GM19463 (cell line): ENCODE data around the gene XPO5.

Experiments
- ATAC-seq: cut with Tn5 transposase; IDR thresholded peaks from one replicate; pipeline ENCODE4 v1.9.1; 2021; ENCODE audit warnings: mild to moderate bottlenecking, moderate library complexity; ENCODE audit not compliant: unreplicated experiment

XPO5 gene

DNA sequence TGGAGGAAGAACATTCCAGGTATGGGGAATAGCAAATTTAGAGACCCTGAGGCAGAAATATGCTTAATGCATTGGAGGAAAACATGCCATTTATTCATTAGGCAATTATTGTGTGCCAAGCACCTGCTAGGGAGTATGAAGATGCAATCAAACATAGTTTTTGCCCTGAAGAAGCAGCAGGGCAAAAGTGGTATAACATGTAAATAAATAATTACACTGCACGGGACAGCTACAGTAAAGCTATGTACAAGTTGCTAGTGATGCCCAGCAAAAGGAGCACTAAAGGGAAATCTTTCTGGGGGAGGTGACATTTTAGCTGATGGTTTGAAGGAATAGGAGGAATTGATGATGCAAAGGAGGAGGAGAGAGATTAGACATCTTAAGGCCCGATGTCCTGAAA lies 99.1 kb downstream of the XPO5 start:
- no peak for ATAC-seq

DNA sequence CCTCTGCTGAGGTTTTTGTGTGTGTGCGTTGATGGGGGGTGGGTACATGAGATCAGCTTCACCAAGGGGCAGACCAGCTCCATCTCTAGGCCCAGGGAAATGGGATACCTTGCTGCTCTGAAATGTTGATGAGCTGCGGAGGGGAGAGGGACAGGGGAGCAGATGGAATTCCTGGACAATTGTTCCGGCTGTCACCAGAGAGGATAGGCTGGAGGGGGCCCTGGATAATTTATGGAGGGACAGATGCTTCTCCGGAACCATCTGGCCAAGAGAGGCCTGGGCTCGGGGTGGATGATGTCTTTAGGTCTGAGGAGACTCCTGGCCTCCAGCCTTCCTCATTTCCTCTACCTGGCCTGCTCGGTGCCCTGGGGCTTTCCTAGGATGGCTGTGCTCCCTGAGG lies 100.3 kb downstream of the XPO5 start:
- no peak for ATAC-seq

DNA sequence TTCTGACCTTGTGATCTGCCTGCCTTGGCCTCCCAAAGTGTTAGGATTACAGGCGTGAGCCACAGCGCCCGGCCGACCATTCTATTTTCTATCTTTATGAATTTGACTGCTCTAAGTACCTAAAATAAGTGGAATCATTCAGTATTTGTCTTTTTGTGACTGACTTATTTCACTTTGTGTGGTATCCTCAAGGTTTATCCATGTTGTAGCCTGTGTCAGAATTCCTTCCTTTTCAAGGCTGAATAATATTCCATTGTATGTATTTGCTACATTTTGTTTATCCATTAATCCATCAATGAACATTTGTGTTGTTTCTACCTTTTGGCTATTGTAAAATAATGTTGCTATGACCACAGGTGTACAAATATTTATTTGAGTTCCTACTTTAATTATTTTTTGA lies 103.3 kb downstream of the XPO5 start:
- no peak for ATAC-seq
